A673 (cell line): Measurements from ENCODE around the gene EPHA5.

Experiments
- CTCF ChIP-seq: fragments of 300-800, 200-600 bp; sonication (generic); conservative IDR thresholded peaks from 2 replicates; pipeline ENCODE4 v1.5.1; 2017; ENCODE audit warnings: low read depth, mild to moderate bottlenecking, antibody characterized with exemption, low read length, moderate library complexity, mixed read lengths
- EZH2 ChIP-seq: fragments of 200-600 bp; sonication (generic); IDR thresholded peaks from 2 replicates; pipeline ENCODE4 v1.6.1; 2017; ENCODE audit warnings: borderline replicate concordance, low read depth, mild to moderate bottlenecking, mixed read lengths, antibody characterized with exemption, low read length; ENCODE audit not compliant: poor library complexity, severe bottlenecking

- TF ChIP-seq CTCF (no peak), EZH2 (no peak)
Measured at GRCh38 chr4:65698631-65699030, 28.3 kb upstream of the EPHA5 start.
